GM18909 (cell line): ENCODE measurements around the gene SDHC.

Source experiments
- ATAC-seq: cut with Tn5 transposase; IDR thresholded peaks from one replicate; pipeline ENCODE4 v1.9.1; 2021; ENCODE audit warnings: mild to moderate bottlenecking; ENCODE audit not compliant: unreplicated experiment, poor library complexity

SDHC gene

GRCh38 chr1:161314201-161314981 is at the start of gene SDHC:
TSS of gene SDHC (plus strand) at chr1:161314381. CDS start at chr1:161314406, 25 bp downstream.
- peak; percentile 96 for ATAC-seq

- ATAC-seq, result no peak
Observed at GRCh38 chr1:161265305-161265704, 48.9 kb upstream of the SDHC start.

GRCh38 chr1:161266202-161266601 is 48.0 kb upstream of the SDHC start:
- ATAC-seq, result no peak

- no peak for ATAC-seq
Observed at GRCh38 chr1:161266836-161267235, 47.3 kb upstream of the SDHC start.

- no peak for ATAC-seq
Observed at GRCh38 chr1:161267321-161267720, 46.9 kb upstream of the SDHC start.

- ATAC-seq, result no peak
Observed at GRCh38 chr1:161273402-161273801, 40.8 kb upstream of the SDHC start.

GRCh38 chr1:161274874-161275273 is 39.3 kb upstream of the SDHC start:
- no peak for ATAC-seq

- no peak for ATAC-seq
Observed at GRCh38 chr1:161282991-161283390, 31.2 kb upstream of the SDHC start.

GRCh38 chr1:161285113-161285512 is 29.1 kb upstream of the SDHC start:
- no peak for ATAC-seq

- no peak for ATAC-seq
Observed at GRCh38 chr1:161285521-161285920, 28.7 kb upstream of the SDHC start.

- no peak for ATAC-seq
Observed at GRCh38 chr1:161287482-161288054, 26.6 kb upstream of the SDHC start.

GRCh38 chr1:161290779-161291178 is 23.4 kb upstream of the SDHC start:
- ATAC-seq, result no peak

- no peak for ATAC-seq
Observed at GRCh38 chr1:161297415-161297814, 16.8 kb upstream of the SDHC start.

GRCh38 chr1:161298116-161298515 is 16.1 kb upstream of the SDHC start:
- ATAC-seq, result no peak

- ATAC-seq, result no peak
Observed at GRCh38 chr1:161299347-161299746, 14.8 kb upstream of the SDHC start.

GRCh38 chr1:161300478-161300877 is 13.7 kb upstream of the SDHC start:
- no peak for ATAC-seq

GRCh38 chr1:161304927-161305866 is 9.0 kb upstream of the SDHC start:
- ATAC-seq, result no peak

GRCh38 chr1:161305867-161306519 is 8.2 kb upstream of the SDHC start:
- peak; percentile 77 for ATAC-seq

GRCh38 chr1:161307230-161307768 is 6.9 kb upstream of the SDHC start:
- peak; percentile 38 for ATAC-seq
